ENCODE measurements around the gene SAA2. TPM values are rescaled to one million over a fixed set of nuclear protein-coding genes. Genes with fewer than 3 reads are reported as not detected.
"Not testable (repeated sequence)": the region's sequence is repeated elsewhere in the genome, so short reads cannot be mapped to it uniquely, and the experiment has no call there.

Gene SAA2
- polyA plus RNA-seq, 1 experiment: not detected

DNA sequence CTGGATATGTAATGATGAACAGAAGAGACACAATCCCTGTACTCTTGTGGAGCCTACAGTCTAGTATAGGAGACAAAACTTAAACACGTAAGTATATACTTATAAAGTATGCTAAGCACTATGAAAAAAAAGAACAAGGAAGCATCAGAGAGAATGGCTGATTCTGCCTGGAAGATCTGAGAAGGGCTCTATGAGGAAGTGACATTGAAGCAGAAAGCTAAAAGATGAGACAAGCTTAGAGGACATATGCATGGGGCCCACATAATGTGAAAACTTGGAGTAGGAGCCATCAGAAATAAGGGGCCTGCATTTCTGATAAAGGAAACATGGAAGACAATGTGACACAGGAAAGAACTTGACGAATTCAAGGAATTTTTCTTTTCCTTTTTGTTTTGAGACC is 34.2 kb upstream of the SAA2 start:
- no peak for TF ChIP-seq CTCF (IDR thresholded peaks at IDR 0.05; ENCODE audit: low read depth, low read length)
- Histone ChIP-seq H3K9me3 (ENCODE audit: control insufficient read depth, insufficient read depth, low read length) (no peaks in the 10 kb centered on the region), H3K4me3 (ENCODE audit: low read depth, low read length) (no peak overlapping the region), H3K27ac (ENCODE audit: low read depth, low read length) (no peak overlapping the region), H3K27me3 (ENCODE audit: control insufficient read depth, insufficient read depth, low read length) (no peaks in the 10 kb centered on the region)
- ChIA-PET POLR2A (no interaction called here), CTCF (no interaction called here)
- DNase-seq (ENCODE audit: low read depth, low spot score): no peak

GRCh38 chr11:18280438-18281045 is 32.1 kb upstream of the SAA2 start:
- Histone ChIP-seq H3K4me3 (ENCODE audit: low read depth, low read length) (no peak overlapping the region), H3K27me3 (ENCODE audit: control insufficient read depth, insufficient read depth, low read length) (no peaks in the 10 kb centered on the region), H3K27ac (ENCODE audit: low read depth, low read length) (no peak overlapping the region), H3K9me3 (ENCODE audit: control insufficient read depth, insufficient read depth, low read length) (peaks cover 5% of the 10 kb centered on the region; the same call in 1 of the 2 replicates)
- ChIA-PET POLR2A (no interaction called here), CTCF (interaction anchor here (0.6 to 0.8 kb wide), 4 partner anchors 21 to 872 kb away, joined by 3 to 4 read pairs (median 3); no protein-coding TSS in a partner anchor)
- DNase-seq (ENCODE audit: low read depth, low spot score): no peak
- no peak for TF ChIP-seq CTCF (IDR thresholded peaks at IDR 0.05; ENCODE audit: low read depth, low read length)

- H3K27me3 ChIP-seq (ENCODE audit: control insufficient read depth, insufficient read depth, low read length): no peaks in the 10 kb centered on the region
- peaks cover 5% of the 10 kb centered on the region; the same call in 1 of the 2 replicates for H3K9me3 ChIP-seq (ENCODE audit: control insufficient read depth, insufficient read depth, low read length)
- H3K4me3 ChIP-seq (ENCODE audit: low read depth, low read length): no peak overlapping the region
- ChIA-PET POLR2A (no interaction called here), CTCF (interaction anchor here (0.6 to 1.7 kb wide), 3 partner anchors 34 to 257 kb away, joined by 3 read pairs; no protein-coding TSS in a partner anchor)
- TF ChIP-seq CTCF (IDR thresholded peaks at IDR 0.05; ENCODE audit: low read depth, low read length): no peak
- H3K27ac ChIP-seq (ENCODE audit: low read depth, low read length): no peak overlapping the region
- DNase-seq (ENCODE audit: low read depth, low spot score): no peak
Measured at GRCh38 chr11:18277565-18278271, 29.2 kb upstream of the SAA2 start.

DNA sequence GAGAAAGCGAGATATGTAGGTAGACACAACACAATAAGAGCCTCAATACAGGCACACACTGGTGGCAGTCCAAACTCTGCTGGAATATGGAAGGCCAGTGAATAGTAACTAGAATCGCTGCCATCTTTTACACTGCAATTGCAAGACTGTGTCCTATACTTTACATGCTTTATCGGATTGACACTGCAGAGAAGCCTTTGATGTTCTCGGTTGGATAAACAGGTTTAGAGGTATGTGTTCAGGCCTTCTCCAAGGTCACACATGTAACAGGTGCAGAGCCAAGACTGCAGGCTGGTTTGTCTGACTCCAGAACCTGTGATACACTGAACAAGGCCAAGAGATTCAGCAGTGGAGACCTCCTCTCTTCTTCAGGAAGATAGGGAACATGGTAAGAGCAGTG is 22.7 kb upstream of the SAA2 start:
- H3K27me3 ChIP-seq (ENCODE audit: control insufficient read depth, insufficient read depth, low read length): no peaks in the 10 kb centered on the region
- no peak overlapping the region for H3K4me3 ChIP-seq (ENCODE audit: low read depth, low read length)
- TF ChIP-seq CTCF (IDR thresholded peaks at IDR 0.05; ENCODE audit: low read depth, low read length): no peak
- H3K9me3 ChIP-seq (ENCODE audit: control insufficient read depth, insufficient read depth, low read length): peaks cover 3% of the 10 kb centered on the region; the same call in 1 of the 2 replicates
- ChIA-PET CTCF (no interaction called here), POLR2A (no interaction called here)
- no peak overlapping the region for H3K27ac ChIP-seq (ENCODE audit: low read depth, low read length)
- no peak for DNase-seq (ENCODE audit: low read depth, low spot score)

DNA sequence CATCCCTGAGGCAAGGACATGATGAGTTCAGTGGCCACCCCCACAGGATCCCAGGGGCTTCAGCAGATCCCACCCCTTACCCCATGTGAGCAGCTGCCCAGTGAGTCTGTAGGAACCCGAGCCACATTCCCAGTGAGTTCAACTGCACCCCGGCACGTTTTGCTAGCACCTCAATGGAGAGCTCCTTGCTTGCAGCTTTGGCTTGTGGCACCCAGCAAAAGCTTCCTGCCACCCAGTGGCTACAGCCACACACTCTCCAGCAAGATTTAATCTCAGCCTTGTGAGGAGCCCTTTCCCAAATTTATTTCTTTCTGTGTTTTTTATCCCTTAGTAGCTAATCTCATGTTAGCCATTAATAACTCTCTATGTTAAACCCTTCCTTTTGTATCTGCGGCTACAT is 21.6 kb upstream of the SAA2 start:
- TF ChIP-seq CTCF (IDR thresholded peaks at IDR 0.05; ENCODE audit: low read depth, low read length): no peak
- ChIA-PET CTCF (no interaction called here), POLR2A (no interaction called here)
- no peaks in the 10 kb centered on the region for H3K9me3 ChIP-seq (ENCODE audit: control insufficient read depth, insufficient read depth, low read length)
- H3K27ac ChIP-seq (ENCODE audit: low read depth, low read length): no peak overlapping the region
- no peak overlapping the region for H3K4me3 ChIP-seq (ENCODE audit: low read depth, low read length)
- H3K27me3 ChIP-seq (ENCODE audit: control insufficient read depth, insufficient read depth, low read length): peaks cover 4% of the 10 kb centered on the region
- no peak for DNase-seq (ENCODE audit: low read depth, low spot score)

- H3K27me3 ChIP-seq (ENCODE audit: control insufficient read depth, insufficient read depth, low read length); POLR2A ChIA-PET; CTCF ChIA-PET; H3K9me3 ChIP-seq (ENCODE audit: control insufficient read depth, insufficient read depth, low read length); DNase-seq (ENCODE audit: low read depth, low spot score); H3K27ac ChIP-seq (ENCODE audit: low read depth, low read length); H3K4me3 ChIP-seq (ENCODE audit: low read depth, low read length): not testable (repeated sequence)
Measured at GRCh38 chr11:18269252-18269651, 20.8 kb upstream of the SAA2 start.

DNA sequence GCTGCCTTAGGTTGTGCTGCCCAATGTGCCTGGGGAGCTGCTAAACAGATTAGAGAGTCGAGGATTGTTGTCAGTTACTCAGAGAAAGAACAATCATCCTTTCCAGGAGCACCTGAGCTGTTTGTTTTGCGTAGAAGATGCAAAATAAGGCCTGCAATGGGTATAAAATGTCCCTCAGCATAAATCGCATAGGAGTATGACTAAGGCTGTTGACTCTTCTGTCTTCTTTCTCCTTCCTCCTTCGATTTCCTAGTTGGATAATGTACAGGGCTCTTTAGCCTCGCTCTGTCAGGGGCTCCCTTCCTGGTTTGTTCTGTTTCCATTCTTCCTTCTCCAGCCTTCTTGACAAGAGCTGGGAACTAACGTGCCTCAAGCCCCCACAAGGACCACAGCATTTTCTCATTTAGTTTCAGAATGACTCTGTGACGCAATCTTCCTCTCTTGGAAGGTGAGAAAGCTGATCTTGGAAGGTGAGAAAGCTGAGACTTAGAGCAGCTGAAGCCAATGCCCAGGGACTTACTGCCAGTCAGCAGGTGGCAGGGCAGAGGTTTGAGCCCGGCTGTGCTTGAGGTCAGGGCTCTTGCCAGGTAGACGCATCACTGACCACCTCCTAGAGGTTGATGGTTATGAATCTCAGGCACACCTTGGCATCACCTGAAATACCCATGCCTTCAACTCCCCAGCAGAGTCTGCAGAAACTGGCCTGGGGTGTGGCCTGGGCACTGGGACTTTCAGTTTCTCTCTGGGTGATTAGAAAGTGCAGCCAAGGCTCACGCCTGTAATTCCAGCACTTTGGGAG is 19.1 kb upstream of the SAA2 start:
- H3K9me3 ChIP-seq (ENCODE audit: control insufficient read depth, insufficient read depth, low read length); H3K27me3 ChIP-seq (ENCODE audit: control insufficient read depth, insufficient read depth, low read length); POLR2A ChIA-PET; H3K27ac ChIP-seq (ENCODE audit: low read depth, low read length); CTCF ChIA-PET; DNase-seq (ENCODE audit: low read depth, low spot score); H3K4me3 ChIP-seq (ENCODE audit: low read depth, low read length): not testable (repeated sequence)

All from AG04450 (cell line).